Body of pancreas (tissue), 4 donors: ENCODE data around the gene ATXN7L3B.

Experiments
- CTCF ChIP-seq, 7 experiments: fragments of 450-650 bp in 4 of 7; fragments of 200-600 bp in 3 of 7; sonication (generic) in 3 of 7; IDR thresholded peaks; one replicate each; pipeline ENCODE4 v1.5.1; 2016 to 2019; ENCODE audit warnings: antibody characterized with exemption in 7 of 7
- POLR2A ChIP-seq, 3 donors: fragments of 450-650 bp; IDR thresholded peaks; one replicate each; pipeline ENCODE4 v1.6.1; 2016; ENCODE audit warnings: antibody characterized with exemption in 3 of 3, mild to moderate bottlenecking in 2 of 3

- no peak for TF ChIP-seq CTCF (IDR thresholded peaks at IDR 0.05)
- TF ChIP-seq POLR2A (IDR thresholded peaks at IDR 0.05) = no peak
Measured at GRCh38 chr12:74530676-74531075, 7.0 kb upstream of the ATXN7L3B start.
